ENCODE results near the gene CFAP65.

Gene CFAP65

GRCh38 chr2:218963601-218964000 lies 77.7 kb downstream of the CFAP65 start:
- H3K4me3 ChIP-seq (ENCODE audit: low read depth, low read length) = no peak overlapping the region
- no peak for TF ChIP-seq CTCF (IDR thresholded peaks at IDR 0.05; ENCODE audit: low read depth, low read length)

- TF ChIP-seq CTCF (IDR thresholded peaks at IDR 0.05; ENCODE audit: low read depth, low read length) = no peak
Measured at GRCh38 chr2:218962859-218963492, 78.3 kb downstream of the CFAP65 start.

GRCh38 chr2:218961651-218962570 lies 79.4 kb downstream of the CFAP65 start:
- TF ChIP-seq CTCF (IDR thresholded peaks at IDR 0.05; ENCODE audit: low read depth, low read length) = no peak
- H3K4me3 ChIP-seq (ENCODE audit: low read depth, low read length) = no peak overlapping the region

More at GRCh38 chr2:218962859-218963492, 78.3 kb downstream of the CFAP65 start:
- no peak overlapping the region for H3K4me3 ChIP-seq (ENCODE audit: low read depth, low read length)

GRCh38 chr2:218961229-218961628 lies 80.1 kb downstream of the CFAP65 start:
- no peak for TF ChIP-seq CTCF (IDR thresholded peaks at IDR 0.05; ENCODE audit: low read depth, low read length)
- no peak overlapping the region for H3K4me3 ChIP-seq (ENCODE audit: low read depth, low read length)

- H3K4me3 ChIP-seq (ENCODE audit: low read depth, low read length) = no peak overlapping the region
Measured at GRCh38 chr2:218960309-218961165, 80.8 kb downstream of the CFAP65 start.

GRCh38 chr2:218959761-218960308 lies 81.5 kb downstream of the CFAP65 start:
- peak overlapping the region; percentile 16; the same call in 1 of the 2 replicates for H3K4me3 ChIP-seq (ENCODE audit: low read depth, low read length)
- TF ChIP-seq CTCF (IDR thresholded peaks at IDR 0.05; ENCODE audit: low read depth, low read length) = no peak

More at GRCh38 chr2:218960309-218961165, 80.8 kb downstream of the CFAP65 start:
- TF ChIP-seq CTCF (IDR thresholded peaks at IDR 0.05; ENCODE audit: low read depth, low read length) = no peak

All from WI38 (cell line).